ENCODE results near the gene TTLL13.
"Not testable (repeated sequence)": the region's sequence is repeated elsewhere in the genome, so short reads cannot be mapped to it uniquely, and the experiment has no call there.

Gene TTLL13

GRCh38 chr15:90233387-90234095 is 15.8 kb upstream of the TTLL13 start, which contains the start of gene CIB1:
Gene CIB1 (minus strand): TSS chr15:90233941. CDS start chr15:90233885, 56 bp downstream.
- in situ Hi-C loops (cut with MboI; ENCODE audit: low sequenced_read_pairs) = no loop called here

GRCh38 chr15:90234096-90234988 is 15.0 kb upstream of the TTLL13 start, which contains the start of gene GDPGP1:
Gene GDPGP1 (plus strand): TSS chr15:90234209. CDS start chr15:90240909, 6,700 bp downstream.
- in situ Hi-C loops (cut with MboI; ENCODE audit: low sequenced_read_pairs) = no loop called here

GRCh38 chr15:90239371-90239770 is 10.0 kb upstream of the TTLL13 start:
- in situ Hi-C loops (cut with MboI; ENCODE audit: low sequenced_read_pairs) = no loop called here

- in situ Hi-C loops (cut with MboI; ENCODE audit: low sequenced_read_pairs) = no loop called here
Measured at GRCh38 chr15:90240856-90241255, 8.5 kb upstream of the TTLL13 start.

- in situ Hi-C loops (cut with MboI; ENCODE audit: low sequenced_read_pairs) = no loop called here
Measured at GRCh38 chr15:90241343-90242192, 7.8 kb upstream of the TTLL13 start.

- in situ Hi-C loops (cut with MboI; ENCODE audit: low sequenced_read_pairs) = no loop called here
Measured at GRCh38 chr15:90243943-90244639, 5.3 kb upstream of the TTLL13 start.

GRCh38 chr15:90248789-90249202 is 560 bp upstream of the TTLL13 start:
- in situ Hi-C loops (cut with MboI; ENCODE audit: low sequenced_read_pairs) = no loop called here

- in situ Hi-C loops (cut with MboI; ENCODE audit: low sequenced_read_pairs) = no loop called here
Measured at GRCh38 chr15:90257776-90258175, 8.4 kb downstream of the TTLL13 start.

GRCh38 chr15:90259524-90259923 is 10.2 kb downstream of the TTLL13 start:
- in situ Hi-C loops (cut with MboI; ENCODE audit: low sequenced_read_pairs) = no loop called here

- in situ Hi-C loops (cut with MboI; ENCODE audit: low sequenced_read_pairs) = not testable (repeated sequence)
Measured at GRCh38 chr15:90260731-90261130, 11.4 kb downstream of the TTLL13 start.

- in situ Hi-C loops (cut with MboI; ENCODE audit: low sequenced_read_pairs) = no loop called here
Measured at GRCh38 chr15:90261811-90262210, 12.5 kb downstream of the TTLL13 start.

- in situ Hi-C loops (cut with MboI; ENCODE audit: low sequenced_read_pairs) = no loop called here
Measured at GRCh38 chr15:90262426-90262825, 13.1 kb downstream of the TTLL13 start.

GRCh38 chr15:90264671-90265070 is 15.3 kb downstream of the TTLL13 start:
- in situ Hi-C loops (cut with MboI; ENCODE audit: low sequenced_read_pairs) = no loop called here

- in situ Hi-C loops (cut with MboI; ENCODE audit: low sequenced_read_pairs) = no loop called here
Measured at GRCh38 chr15:90265271-90266060, 16.1 kb downstream of the TTLL13 start, which contains the start of gene NGRN. Gene NGRN (plus strand): TSS chr15:90265672. CDS start chr15:90265713, 41 bp downstream.

GRCh38 chr15:90266061-90266431 is 16.7 kb downstream of the TTLL13 start:
- in situ Hi-C loops (cut with MboI; ENCODE audit: low sequenced_read_pairs) = no loop called here

- in situ Hi-C loops (cut with MboI; ENCODE audit: low sequenced_read_pairs) = no loop called here
Measured at GRCh38 chr15:90266485-90266884, 17.1 kb downstream of the TTLL13 start.

GRCh38 chr15:90268415-90268814 is 19.1 kb downstream of the TTLL13 start:
- in situ Hi-C loops (cut with MboI; ENCODE audit: low sequenced_read_pairs) = no loop called here

GRCh38 chr15:90270502-90271150 is 21.3 kb downstream of the TTLL13 start:
- in situ Hi-C loops (cut with MboI; ENCODE audit: low sequenced_read_pairs) = no loop called here
